BLaER1 (cell line): ENCODE measurements around the gene RAD18.

Experiments
- H3K27ac ChIP-seq: shearing (Covaris generic); formaldehyde crosslinking; 2 replicates; pipeline ENCODE4 v1.8.1; 2022
- H3K27me3 ChIP-seq: shearing (Covaris generic); formaldehyde crosslinking; 2 replicates; pipeline ENCODE4 v1.8.1; 2022
- H3K36me3 ChIP-seq: shearing (Covaris generic); formaldehyde crosslinking; 2 replicates; pipeline ENCODE4 v1.8.1; 2022
- H3K4me1 ChIP-seq: shearing (Covaris generic); formaldehyde crosslinking; 2 replicates; pipeline ENCODE4 v1.8.1; 2022
- H3K4me2 ChIP-seq: shearing (Covaris generic); formaldehyde crosslinking; 2 replicates; pipeline ENCODE4 v1.8.1; 2022
- H3K4me3 ChIP-seq: shearing (Covaris generic); formaldehyde crosslinking; 2 replicates; pipeline ENCODE4 v1.8.1; 2022
- H3K9ac ChIP-seq: shearing (Covaris generic); formaldehyde crosslinking; 2 replicates; pipeline ENCODE4 v1.8.1; 2022
- H3K9me3 ChIP-seq: shearing (Covaris generic); formaldehyde crosslinking; 2 replicates; pipeline ENCODE4 v1.8.1; 2022
- H4K20me1 ChIP-seq: shearing (Covaris generic); formaldehyde crosslinking; 2 replicates; pipeline ENCODE4 v1.8.1; 2022
- Cebpa-rat ChIP-seq: shearing (Covaris generic); IDR thresholded peaks from 2 replicates; pipeline ENCODE4 v1.8.1; 2022

Gene RAD18

GRCh38 chr3:8986741-8987140 lies 23.5 kb upstream of the RAD18 start:
- Histone ChIP-seq H3K27me3 (no peaks in the 10 kb centered on the region), H4K20me1 (no peaks in the 10 kb centered on the region), H3K4me2 (no peak overlapping the region), H3K9ac (no peak overlapping the region), H3K9me3 (no peaks in the 10 kb centered on the region), H3K27ac (no peak overlapping the region), H3K4me1 (peaks cover 19% of the 10 kb centered on the region), H3K36me3 (no peaks in the 10 kb centered on the region), H3K4me3 (no peak overlapping the region)
- no peak for TF ChIP-seq Cebpa-rat

DNA sequence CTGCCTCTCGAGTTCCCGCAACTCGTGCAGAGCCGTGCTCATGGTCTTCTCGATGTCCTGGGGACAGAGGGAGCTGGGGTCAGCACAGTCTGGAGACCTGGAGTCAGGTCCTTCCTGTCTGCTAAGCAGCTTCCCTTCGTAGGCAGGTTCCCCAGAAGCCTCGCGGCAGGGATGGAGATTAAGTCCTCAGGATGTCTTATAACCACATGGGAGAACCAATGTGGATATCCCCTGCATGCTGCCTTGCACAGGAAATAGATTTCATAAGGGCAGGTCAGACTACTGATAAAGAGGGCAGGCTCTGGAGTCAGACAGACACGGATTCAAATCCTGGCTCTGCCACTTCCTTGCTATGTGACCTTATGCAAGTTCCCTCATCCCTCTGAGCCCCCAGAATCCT lies 22.6 kb upstream of the RAD18 start:
- Histone ChIP-seq H3K4me3 (no peak overlapping the region), H4K20me1 (no peaks in the 10 kb centered on the region), H3K9ac (no peak overlapping the region), H3K36me3 (no peaks in the 10 kb centered on the region), H3K4me2 (no peak overlapping the region), H3K9me3 (no peaks in the 10 kb centered on the region), H3K27ac (no peak overlapping the region), H3K4me1 (peaks cover 15% of the 10 kb centered on the region), H3K27me3 (no peaks in the 10 kb centered on the region)
- TF ChIP-seq Cebpa-rat = no peak

- Histone ChIP-seq H3K4me2 (no peak overlapping the region), H3K36me3 (no peaks in the 10 kb centered on the region), H3K9ac (no peak overlapping the region), H3K27ac (no peak overlapping the region), H3K9me3 (no peaks in the 10 kb centered on the region), H4K20me1 (no peaks in the 10 kb centered on the region), H3K27me3 (no peaks in the 10 kb centered on the region), H3K4me3 (no peak overlapping the region), H3K4me1 (peaks cover 15% of the 10 kb centered on the region)
- no peak for TF ChIP-seq Cebpa-rat
These were observed 22.1 kb upstream of the RAD18 start for GRCh38 chr3:8985411-8985831.

DNA sequence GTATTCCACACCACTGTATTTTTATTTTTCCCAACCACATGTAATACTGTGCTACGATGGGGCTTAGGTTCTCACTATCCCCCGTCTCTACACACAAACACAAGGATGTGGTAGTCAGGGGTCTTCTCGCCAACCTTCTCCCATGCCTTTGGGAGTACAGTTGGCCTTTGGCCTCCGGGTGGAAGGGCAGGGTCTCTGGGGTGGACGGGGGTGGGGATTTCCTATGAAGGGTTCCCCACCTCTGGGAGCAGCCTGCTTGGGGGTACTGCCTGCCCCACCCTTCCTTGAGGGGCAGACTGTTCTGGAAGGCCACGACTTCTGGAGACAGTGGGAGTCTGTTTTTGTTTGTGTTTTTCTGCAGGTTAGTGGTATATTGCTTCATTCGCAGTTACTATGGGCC lies 21.3 kb upstream of the RAD18 start:
- no peaks in the 10 kb centered on the region for H3K36me3 ChIP-seq
- H3K4me3 ChIP-seq = no peak overlapping the region
- H3K27ac ChIP-seq = no peak overlapping the region
- H4K20me1 ChIP-seq = no peaks in the 10 kb centered on the region
- H3K9ac ChIP-seq = no peak overlapping the region
- H3K9me3 ChIP-seq = no peaks in the 10 kb centered on the region
- H3K27me3 ChIP-seq = no peaks in the 10 kb centered on the region
- no peak for TF ChIP-seq Cebpa-rat
- H3K4me1 ChIP-seq = peaks cover 13% of the 10 kb centered on the region; the same call in 1 of the 2 replicates
- H3K4me2 ChIP-seq = no peak overlapping the region

DNA sequence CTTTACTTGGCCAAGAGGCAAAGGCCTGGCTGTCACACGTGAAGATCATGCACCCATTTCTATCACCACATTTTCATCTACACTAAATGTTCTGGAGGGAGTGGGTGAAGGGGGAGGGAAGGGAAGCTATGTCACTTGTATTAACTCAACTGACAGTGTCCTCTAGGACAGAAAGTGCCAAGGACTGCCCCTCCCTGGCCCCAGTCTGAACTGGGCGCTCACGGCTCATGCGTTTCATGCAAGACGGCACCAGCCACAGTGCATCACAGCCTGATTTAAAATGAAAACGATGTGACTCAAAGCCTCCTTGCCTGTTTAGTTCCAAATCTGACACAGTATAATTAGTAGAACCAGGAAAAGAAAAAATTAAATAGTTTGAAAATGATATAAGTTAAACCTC lies 20.8 kb upstream of the RAD18 start:
- Histone ChIP-seq H4K20me1 (no peaks in the 10 kb centered on the region), H3K4me1 (peaks cover 13% of the 10 kb centered on the region; the same call in 1 of the 2 replicates), H3K4me3 (no peak overlapping the region), H3K27ac (no peak overlapping the region), H3K27me3 (no peaks in the 10 kb centered on the region), H3K9me3 (no peaks in the 10 kb centered on the region), H3K4me2 (no peak overlapping the region), H3K9ac (no peak overlapping the region), H3K36me3 (no peaks in the 10 kb centered on the region)
- no peak for TF ChIP-seq Cebpa-rat

DNA sequence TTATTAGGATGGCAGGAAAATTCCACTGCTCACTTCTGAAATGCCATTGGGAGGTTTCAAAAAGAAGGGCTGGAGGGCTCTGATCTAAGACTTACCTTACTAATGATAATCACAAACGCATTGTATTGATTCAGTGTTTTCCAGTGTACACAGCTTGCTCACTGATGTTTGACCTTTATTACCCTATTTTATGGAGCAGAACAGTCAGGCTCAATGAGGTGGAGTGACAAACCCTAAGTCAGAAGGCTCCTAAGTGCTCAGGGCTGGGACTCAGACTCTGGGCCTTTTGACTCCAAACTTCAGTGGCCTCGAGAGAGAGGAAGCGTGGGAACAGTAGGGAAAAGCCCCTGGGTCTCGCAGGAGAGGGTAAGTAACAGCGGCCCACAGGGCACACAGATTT lies 20.3 kb upstream of the RAD18 start:
- no peaks in the 10 kb centered on the region for H3K9me3 ChIP-seq
- no peak for TF ChIP-seq Cebpa-rat
- no peaks in the 10 kb centered on the region for H4K20me1 ChIP-seq
- no peak overlapping the region for H3K4me3 ChIP-seq
- peaks cover 13% of the 10 kb centered on the region; the same call in 1 of the 2 replicates for H3K4me1 ChIP-seq
- no peak overlapping the region for H3K27ac ChIP-seq
- no peaks in the 10 kb centered on the region for H3K36me3 ChIP-seq
- no peak overlapping the region for H3K4me2 ChIP-seq
- H3K9ac ChIP-seq = no peak overlapping the region
- no peaks in the 10 kb centered on the region for H3K27me3 ChIP-seq

DNA sequence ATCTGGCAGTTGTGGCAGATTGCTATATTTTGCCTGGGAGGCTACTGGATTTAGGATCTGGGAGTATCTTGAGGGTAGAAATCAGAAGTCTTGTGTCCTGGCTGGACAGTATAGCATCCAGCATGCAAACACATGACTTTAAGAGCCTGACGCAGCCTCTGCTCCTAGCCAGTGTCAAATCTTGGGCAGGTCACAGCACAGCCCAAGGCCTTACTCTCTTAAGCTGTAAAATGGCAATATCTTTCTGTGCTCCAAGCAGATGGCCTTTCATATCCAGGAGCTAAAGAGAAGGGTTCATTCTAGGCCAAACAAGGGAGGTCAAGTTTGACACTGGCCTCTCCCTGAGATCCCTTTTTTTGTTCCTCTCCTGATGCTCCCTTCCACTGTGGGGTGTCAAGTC lies 19.8 kb upstream of the RAD18 start:
- no peaks in the 10 kb centered on the region for H3K36me3 ChIP-seq
- no peak overlapping the region for H3K27ac ChIP-seq
- no peaks in the 10 kb centered on the region for H4K20me1 ChIP-seq
- no peaks in the 10 kb centered on the region for H3K9me3 ChIP-seq
- no peak overlapping the region for H3K4me3 ChIP-seq
- peaks cover 13% of the 10 kb centered on the region; the same call in 1 of the 2 replicates for H3K4me1 ChIP-seq
- H3K4me2 ChIP-seq = no peak overlapping the region
- TF ChIP-seq Cebpa-rat = no peak
- no peaks in the 10 kb centered on the region for H3K27me3 ChIP-seq
- no peak overlapping the region for H3K9ac ChIP-seq

DNA sequence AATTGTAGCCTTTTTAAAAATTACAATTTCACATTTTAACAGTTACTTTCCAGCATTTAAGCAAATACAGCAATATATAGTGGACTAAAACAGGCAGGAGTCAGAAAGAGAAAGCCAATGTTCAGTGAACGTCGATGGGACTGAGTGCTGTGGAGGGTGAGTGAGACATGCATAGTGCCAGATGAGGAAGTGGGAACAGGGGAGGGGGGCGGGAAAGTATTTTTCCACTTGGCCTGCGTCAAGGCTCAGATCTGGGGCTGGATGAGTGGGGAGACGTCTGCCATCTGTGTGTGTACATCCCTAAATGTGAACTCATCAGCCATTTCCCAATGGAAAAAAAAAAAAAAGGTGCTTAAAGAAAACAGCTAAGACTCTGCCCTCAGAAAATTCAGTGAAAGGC lies 19.2 kb upstream of the RAD18 start:
- H3K4me1 ChIP-seq = peaks cover 13% of the 10 kb centered on the region; the same call in 1 of the 2 replicates
- H3K9ac ChIP-seq = no peak overlapping the region
- no peaks in the 10 kb centered on the region for H3K36me3 ChIP-seq
- no peak for TF ChIP-seq Cebpa-rat
- no peak overlapping the region for H3K27ac ChIP-seq
- no peaks in the 10 kb centered on the region for H4K20me1 ChIP-seq
- H3K9me3 ChIP-seq = no peaks in the 10 kb centered on the region
- H3K27me3 ChIP-seq = no peaks in the 10 kb centered on the region
- H3K4me3 ChIP-seq = no peak overlapping the region
- no peak overlapping the region for H3K4me2 ChIP-seq

- Histone ChIP-seq H3K36me3 (no peaks in the 10 kb centered on the region), H3K4me3 (no peak overlapping the region), H3K4me2 (no peak overlapping the region), H3K27me3 (no peaks in the 10 kb centered on the region), H3K27ac (no peak overlapping the region), H3K4me1 (peaks cover 13% of the 10 kb centered on the region; the same call in 1 of the 2 replicates), H4K20me1 (no peaks in the 10 kb centered on the region), H3K9me3 (no peaks in the 10 kb centered on the region), H3K9ac (no peak overlapping the region)
- no peak for TF ChIP-seq Cebpa-rat
These were observed 18.4 kb upstream of the RAD18 start for GRCh38 chr3:8981700-8982099.

- Histone ChIP-seq H3K4me1 (peaks cover 13% of the 10 kb centered on the region; the same call in 1 of the 2 replicates), H3K27ac (no peak overlapping the region), H4K20me1 (no peaks in the 10 kb centered on the region), H3K36me3 (no peaks in the 10 kb centered on the region), H3K4me3 (no peak overlapping the region), H3K9me3 (no peaks in the 10 kb centered on the region), H3K9ac (no peak overlapping the region), H3K27me3 (no peaks in the 10 kb centered on the region), H3K4me2 (no peak overlapping the region)
- no peak for TF ChIP-seq Cebpa-rat
These were observed 18.0 kb upstream of the RAD18 start for GRCh38 chr3:8981296-8981695.

GRCh38 chr3:8980756-8981257 lies 17.5 kb upstream of the RAD18 start:
- no peak for TF ChIP-seq Cebpa-rat
- no peaks in the 10 kb centered on the region for H3K9me3 ChIP-seq
- H3K4me1 ChIP-seq = peaks cover 13% of the 10 kb centered on the region; the same call in 1 of the 2 replicates
- H3K4me3 ChIP-seq = no peak overlapping the region
- H3K4me2 ChIP-seq = no peak overlapping the region
- no peaks in the 10 kb centered on the region for H3K27me3 ChIP-seq
- H3K36me3 ChIP-seq = no peaks in the 10 kb centered on the region
- no peaks in the 10 kb centered on the region for H4K20me1 ChIP-seq
- no peak overlapping the region for H3K9ac ChIP-seq
- no peak overlapping the region for H3K27ac ChIP-seq
